HEK293T (cell line): ENCODE data around the gene PREP.

ENCODE experiments used
- CTCF ChIA-PET: fragments of 350-600 bp; formaldehyde crosslinking; extraction: SDS; loops from one replicate; lab custom pipeline; 2021; ENCODE audit warnings: antibody characterized with exemption, inconsistent platforms; lab: Yijun Ruan, JAX
- POLR2A ChIA-PET: fragments of 350-600 bp; formaldehyde crosslinking; extraction: SDS; loops from one replicate; lab custom pipeline; 2020; ENCODE audit warnings: antibody characterized with exemption, inconsistent platforms; lab: Yijun Ruan, JAX
- DNase-seq: peaks from one replicate; pipeline ENCODE4 v3.0.0; 2012; ENCODE audit warnings: mixed read lengths; ENCODE audit errors: extremely low spot score
- ARNT ChIP-seq: fragments of 450-650 bp; IDR thresholded peaks from 2 replicates; pipeline ENCODE4 v1.6.1; 2017; ENCODE audit warnings: mild to moderate bottlenecking
- BHLHE40 ChIP-seq: fragments of 450-650 bp; IDR thresholded peaks from 2 replicates; pipeline ENCODE4 v1.6.1; 2016; ENCODE audit warnings: mild to moderate bottlenecking, moderate library complexity, borderline replicate concordance
- CTBP1 ChIP-seq: fragments of 450-650 bp; IDR thresholded peaks from 2 replicates; pipeline ENCODE4 v1.6.1; 2016; ENCODE audit warnings: borderline replicate concordance
- ELF4 ChIP-seq: fragments of 450-650 bp; IDR thresholded peaks from 2 replicates; pipeline ENCODE4 v1.6.1; 2017; ENCODE audit warnings: antibody characterized with exemption
- FOXA1 ChIP-seq: fragments of 450-650 bp; IDR thresholded peaks from 2 replicates; pipeline ENCODE4 v1.6.1; 2016; ENCODE audit warnings: mild to moderate bottlenecking
- FOXK2 ChIP-seq: fragments of 450-650 bp; IDR thresholded peaks from 2 replicates; pipeline ENCODE4 v1.6.1; 2016; ENCODE audit warnings: mild to moderate bottlenecking
- FOXM1 ChIP-seq: fragments of 450-650 bp; IDR thresholded peaks from 2 replicates; pipeline ENCODE4 v1.6.1; 2017; ENCODE audit warnings: mild to moderate bottlenecking, borderline replicate concordance
- HDGF ChIP-seq: fragments of 450-650 bp; IDR thresholded peaks from 2 replicates; pipeline ENCODE4 v1.6.1; 2017; ENCODE audit warnings: antibody characterized with exemption, borderline replicate concordance
- L3MBTL2 ChIP-seq: fragments of 450-650 bp; conservative IDR thresholded peaks from 2 replicates; pipeline ENCODE4 v1.6.1; 2016; ENCODE audit warnings: mild to moderate bottlenecking
- LEF1 ChIP-seq: fragments of 450-650 bp; IDR thresholded peaks from 2 replicates; pipeline ENCODE4 v1.6.1; 2017; ENCODE audit warnings: mild to moderate bottlenecking, borderline replicate concordance
- NFRKB ChIP-seq: fragments of 450-650 bp; IDR thresholded peaks from 2 replicates; pipeline ENCODE4 v1.6.1; 2016; ENCODE audit warnings: mild to moderate bottlenecking, moderate library complexity
- PKNOX1 ChIP-seq: fragments of 450-650 bp; IDR thresholded peaks from 2 replicates; pipeline ENCODE4 v1.6.1; 2016
- SP1 ChIP-seq: fragments of 450-650 bp; IDR thresholded peaks from 2 replicates; pipeline ENCODE4 v1.6.1; 2017
- SUZ12 ChIP-seq: fragments of 450-650 bp; IDR thresholded peaks from 2 replicates; pipeline ENCODE4 v1.6.1; 2016; ENCODE audit warnings: mild to moderate bottlenecking
- TARDBP ChIP-seq: fragments of 450-650 bp; IDR thresholded peaks from 2 replicates; pipeline ENCODE4 v1.6.1; 2016
- ZNF384 ChIP-seq: fragments of 450-650 bp; IDR thresholded peaks from 2 replicates; pipeline ENCODE4 v1.6.1; 2016

Gene PREP

GRCh38 chr6:105397987-105398386 lies 4.9 kb downstream of the PREP start:
- TF ChIP-seq FOXK2 = no peak
- no peak for TF ChIP-seq ARNT
- no peak for TF ChIP-seq HDGF
- no peak for TF ChIP-seq NFRKB
- no peak for TF ChIP-seq ELF4
- TF ChIP-seq FOXA1 = no peak
- TF ChIP-seq CTBP1 = no peak
- TF ChIP-seq TARDBP = no peak
- no peak for TF ChIP-seq SUZ12
- ChIA-PET POLR2A (no interaction called here), CTCF (interaction anchor here (0.7 kb wide), 1 partner anchor 34 kb away, joined by 3 read pairs; no protein-coding TSS in a partner anchor)
- no peak for DNase-seq

- no peak for DNase-seq
- TF ChIP-seq SP1 (no peak), BHLHE40 (no peak), PKNOX1 (no peak), ARNT (no peak), ELF4 (no peak), FOXA1 (no peak), L3MBTL2 (no peak), SUZ12 (no peak), TARDBP (no peak), FOXM1 (no peak), HDGF (no peak), NFRKB (no peak), ZNF384 (no peak)
- ChIA-PET CTCF (no interaction called here), POLR2A (no interaction called here)
Observed at GRCh38 chr6:105391705-105392104, 11.2 kb downstream of the PREP start.

- no peak for TF ChIP-seq SP1
- TF ChIP-seq ZNF384 = no peak
- no peak for TF ChIP-seq ELF4
- no peak for TF ChIP-seq HDGF
- no peak for TF ChIP-seq BHLHE40
- no peak for TF ChIP-seq PKNOX1
- no peak for TF ChIP-seq FOXK2
- no peak for TF ChIP-seq SUZ12
- no peak for TF ChIP-seq NFRKB
- no peak for TF ChIP-seq FOXA1
- TF ChIP-seq TARDBP = no peak
- TF ChIP-seq CTBP1 = no peak
- no peak for TF ChIP-seq L3MBTL2
- no peak for TF ChIP-seq FOXM1
- no peak for TF ChIP-seq ARNT
- no peak for TF ChIP-seq LEF1
- POLR2A ChIA-PET = interaction anchor here (1.7 kb wide), 1 partner anchor 13 kb away, joined by 5 read pairs; the partner anchor contains the start of gene PREP
- DNase-seq = no peak
- CTCF ChIA-PET = interaction anchor here (0.6 kb wide), 1 partner anchor 13 kb away, joined by 4 read pairs; the partner anchor contains the start of gene PREP
Observed at GRCh38 chr6:105389543-105389942, 13.3 kb downstream of the PREP start.

GRCh38 chr6:105388392-105388791 lies 14.5 kb downstream of the PREP start:
- CTCF ChIA-PET = no interaction called here
- DNase-seq = no peak
- POLR2A ChIA-PET = interaction anchor here (1.7 kb wide), 1 partner anchor 14 kb away, joined by 5 read pairs; the partner anchor contains the start of gene PREP
- TF ChIP-seq SP1 = no peak
- TF ChIP-seq PKNOX1 = no peak
- TF ChIP-seq FOXA1 = no peak
- no peak for TF ChIP-seq ELF4
- TF ChIP-seq FOXK2 = no peak
- TF ChIP-seq CTBP1 = no peak
- TF ChIP-seq SUZ12 = no peak
- TF ChIP-seq L3MBTL2 = no peak
- TF ChIP-seq BHLHE40 = no peak
- no peak for TF ChIP-seq TARDBP

GRCh38 chr6:105384004-105384403 lies 18.9 kb downstream of the PREP start:
- TF ChIP-seq ARNT (no peak), FOXK2 (no peak), L3MBTL2 (no peak), LEF1 (no peak), ZNF384 (no peak), PKNOX1 (no peak), HDGF (no peak), FOXM1 (no peak), TARDBP (no peak), CTBP1 (no peak), NFRKB (no peak), SUZ12 (no peak), BHLHE40 (no peak), FOXA1 (no peak), SP1 (no peak), ELF4 (no peak)
- CTCF ChIA-PET = no interaction called here
- POLR2A ChIA-PET = no interaction called here
- DNase-seq = no peak

GRCh38 chr6:105382958-105383357 lies 19.9 kb downstream of the PREP start:
- POLR2A ChIA-PET = no interaction called here
- TF ChIP-seq SP1 = no peak
- TF ChIP-seq TARDBP = no peak
- CTCF ChIA-PET = no interaction called here
- no peak for DNase-seq
